ENCODE measurements around the gene CENPS. TPM values are rescaled to one million over a fixed set of nuclear protein-coding genes. Genes with fewer than 3 reads are reported as not detected.

CENPS gene
- total RNA-seq, 1 donor from 2014 or later: 14.1 TPM

DNA sequence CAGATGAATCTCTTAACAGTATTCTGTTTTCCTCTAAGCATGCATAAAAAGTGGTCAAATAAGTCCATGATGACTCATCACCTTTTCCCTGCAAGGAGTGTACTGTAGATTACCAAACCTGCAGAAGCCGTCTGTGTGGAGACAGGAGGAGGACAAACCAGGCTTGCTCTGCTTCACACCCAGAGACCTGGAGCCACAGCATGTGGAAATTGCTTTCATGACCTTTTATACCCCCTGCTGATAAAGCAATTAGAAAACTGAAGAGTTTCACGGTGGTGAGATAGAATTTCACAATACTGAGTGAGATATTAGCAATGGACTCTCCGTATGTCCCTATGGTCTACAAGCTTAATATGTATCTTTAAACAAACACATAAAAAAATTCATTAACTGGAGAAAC lies 29.0 kb downstream of the CENPS start:
- Mint-ChIP-seq H3K4me1 (ENCODE audit: unreplicated experiment) (peaks cover 14% of the 10 kb centered on the region), H3K4me3 (ENCODE audit: unreplicated experiment) (no peak overlapping the region), H3K27ac (ENCODE audit: unreplicated experiment) (peak overlapping the region; percentile 65), H3K27me3 (ENCODE audit: unreplicated experiment) (no peaks in the 10 kb centered on the region), H3K9me3 (ENCODE audit: unreplicated experiment) (no peaks in the 10 kb centered on the region), H3K36me3 (ENCODE audit: unreplicated experiment) (peaks cover 14% of the 10 kb centered on the region)
- TF ChIP-seq, protein P1, sequence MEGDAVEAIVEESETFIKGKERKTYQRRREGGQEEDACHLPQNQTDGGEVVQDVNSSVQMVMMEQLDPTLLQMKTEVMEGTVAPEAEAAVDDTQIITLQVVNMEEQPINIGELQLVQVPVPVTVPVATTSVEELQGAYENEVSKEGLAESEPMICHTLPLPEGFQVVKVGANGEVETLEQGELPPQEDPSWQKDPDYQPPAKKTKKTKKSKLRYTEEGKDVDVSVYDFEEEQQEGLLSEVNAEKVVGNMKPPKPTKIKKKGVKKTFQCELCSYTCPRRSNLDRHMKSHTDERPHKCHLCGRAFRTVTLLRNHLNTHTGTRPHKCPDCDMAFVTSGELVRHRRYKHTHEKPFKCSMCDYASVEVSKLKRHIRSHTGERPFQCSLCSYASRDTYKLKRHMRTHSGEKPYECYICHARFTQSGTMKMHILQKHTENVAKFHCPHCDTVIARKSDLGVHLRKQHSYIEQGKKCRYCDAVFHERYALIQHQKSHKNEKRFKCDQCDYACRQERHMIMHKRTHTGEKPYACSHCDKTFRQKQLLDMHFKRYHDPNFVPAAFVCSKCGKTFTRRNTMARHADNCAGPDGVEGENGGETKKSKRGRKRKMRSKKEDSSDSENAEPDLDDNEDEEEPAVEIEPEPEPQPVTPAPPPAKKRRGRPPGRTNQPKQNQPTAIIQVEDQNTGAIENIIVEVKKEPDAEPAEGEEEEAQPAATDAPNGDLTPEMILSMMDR (IDR thresholded peaks at IDR 0.05): no peak
- no peak for DNase-seq (ENCODE audit: extremely low spot score, unreplicated experiment)

DNA sequence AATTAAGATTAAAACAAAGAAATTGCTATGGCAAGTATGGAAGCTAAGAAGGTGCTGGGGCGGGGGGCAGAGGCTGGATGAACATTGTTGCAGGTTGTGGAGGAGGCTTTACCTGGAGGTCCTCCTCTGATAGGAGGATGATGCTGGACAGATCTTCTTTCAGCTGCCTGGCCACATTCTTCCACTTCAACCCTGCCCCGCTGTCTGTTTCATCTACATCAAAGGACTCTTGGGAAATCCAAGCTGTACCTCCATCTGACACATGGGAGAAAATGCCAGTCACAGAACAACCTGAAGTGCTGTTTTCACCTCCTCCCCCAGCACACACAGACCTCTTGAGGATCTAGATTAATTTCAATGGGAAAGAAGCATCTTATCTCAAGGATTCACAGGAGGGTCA lies 36.8 kb downstream of the CENPS start:
- H3K27me3 Mint-ChIP-seq (ENCODE audit: unreplicated experiment): no peaks in the 10 kb centered on the region
- DNase-seq (ENCODE audit: extremely low spot score, unreplicated experiment): no peak
- TF ChIP-seq, protein P1 (IDR thresholded peaks at IDR 0.05): no peak
- no peak overlapping the region for H3K27ac Mint-ChIP-seq (ENCODE audit: unreplicated experiment)
- H3K4me3 Mint-ChIP-seq (ENCODE audit: unreplicated experiment): no peak overlapping the region
- H3K9me3 Mint-ChIP-seq (ENCODE audit: unreplicated experiment): no peaks in the 10 kb centered on the region
- peaks cover 21% of the 10 kb centered on the region for H3K36me3 Mint-ChIP-seq (ENCODE audit: unreplicated experiment)
- H3K4me1 Mint-ChIP-seq (ENCODE audit: unreplicated experiment): peaks cover 9% of the 10 kb centered on the region

DNA sequence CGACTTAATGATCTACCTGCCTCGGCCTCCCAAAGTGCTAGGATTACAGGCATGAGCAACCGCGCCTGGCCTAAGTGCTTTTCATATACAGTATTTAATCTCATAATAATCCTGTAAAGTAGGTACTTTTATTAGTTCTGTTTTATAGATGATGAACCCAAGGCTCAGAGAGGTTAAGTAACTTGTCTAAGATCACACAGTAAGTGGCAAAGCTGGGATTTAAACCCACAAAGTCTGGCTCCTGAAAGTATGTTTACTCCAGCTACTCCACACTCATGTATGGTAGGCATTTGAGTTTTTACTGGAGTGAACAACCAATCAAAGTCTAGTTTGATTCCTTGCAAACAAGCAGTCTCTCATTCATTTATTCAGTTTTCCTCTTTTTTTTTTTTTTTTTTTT lies 39.8 kb downstream of the CENPS start:
- Mint-ChIP-seq H3K4me1 (ENCODE audit: unreplicated experiment) (peaks cover 26% of the 10 kb centered on the region), H3K9me3 (ENCODE audit: unreplicated experiment) (no peaks in the 10 kb centered on the region), H3K36me3 (ENCODE audit: unreplicated experiment) (peaks cover 13% of the 10 kb centered on the region), H3K4me3 (ENCODE audit: unreplicated experiment) (no peak overlapping the region), H3K27ac (ENCODE audit: unreplicated experiment) (no peak overlapping the region), H3K27me3 (ENCODE audit: unreplicated experiment) (no peaks in the 10 kb centered on the region)
- TF ChIP-seq, protein P1 (IDR thresholded peaks at IDR 0.05): no peak
- DNase-seq (ENCODE audit: extremely low spot score, unreplicated experiment): no peak

DNA sequence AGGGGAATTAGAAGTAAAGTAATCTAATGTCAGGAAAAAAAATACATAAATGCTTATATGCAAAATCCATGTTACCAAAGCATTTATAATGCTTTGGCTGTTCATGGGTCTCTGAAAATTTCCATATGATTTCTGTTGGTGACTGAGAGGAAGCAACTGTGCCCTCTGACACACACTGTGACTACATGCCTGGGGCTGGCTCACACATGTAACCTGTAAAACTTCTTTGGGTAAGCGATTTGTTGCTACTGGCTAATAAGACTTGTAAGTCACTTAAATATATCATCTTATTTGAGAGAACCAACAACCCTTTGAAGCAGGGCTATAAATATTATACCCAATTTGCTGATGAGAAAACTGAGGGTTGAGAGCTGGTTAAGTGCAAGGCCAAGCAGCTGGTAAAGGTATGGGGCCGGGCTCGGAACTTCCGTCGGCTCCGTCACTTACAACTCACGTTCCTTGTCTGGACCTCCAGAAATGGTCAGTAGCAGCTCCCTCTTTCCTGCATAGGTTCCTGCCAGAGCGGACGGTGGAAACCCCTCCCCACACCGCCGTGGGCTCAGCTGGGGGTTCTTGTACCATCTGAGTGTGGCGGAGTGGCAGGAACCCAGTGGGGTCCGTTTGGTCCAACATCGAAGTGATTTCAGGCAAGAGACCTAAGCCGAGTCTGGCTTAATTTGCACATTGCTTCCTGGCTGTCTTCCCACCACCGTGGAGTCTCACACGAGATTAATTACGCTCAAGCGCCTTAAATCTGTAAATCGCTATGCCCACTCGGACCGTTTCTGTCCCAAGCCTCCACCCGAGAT lies 41.4 kb downstream of the CENPS start:
- no peaks in the 10 kb centered on the region for H3K27me3 Mint-ChIP-seq (ENCODE audit: unreplicated experiment)
- H3K36me3 Mint-ChIP-seq (ENCODE audit: unreplicated experiment): peaks cover 13% of the 10 kb centered on the region
- H3K4me3 Mint-ChIP-seq (ENCODE audit: unreplicated experiment): peak overlapping the region; percentile 91
- no peaks in the 10 kb centered on the region for H3K9me3 Mint-ChIP-seq (ENCODE audit: unreplicated experiment)
- H3K27ac Mint-ChIP-seq (ENCODE audit: unreplicated experiment): peak overlapping the region; percentile 93
- peaks cover 40% of the 10 kb centered on the region for H3K4me1 Mint-ChIP-seq (ENCODE audit: unreplicated experiment)
- TF ChIP-seq, protein P1 (IDR thresholded peaks at IDR 0.05): no peak
- no peak for DNase-seq (ENCODE audit: extremely low spot score, unreplicated experiment)

DNA sequence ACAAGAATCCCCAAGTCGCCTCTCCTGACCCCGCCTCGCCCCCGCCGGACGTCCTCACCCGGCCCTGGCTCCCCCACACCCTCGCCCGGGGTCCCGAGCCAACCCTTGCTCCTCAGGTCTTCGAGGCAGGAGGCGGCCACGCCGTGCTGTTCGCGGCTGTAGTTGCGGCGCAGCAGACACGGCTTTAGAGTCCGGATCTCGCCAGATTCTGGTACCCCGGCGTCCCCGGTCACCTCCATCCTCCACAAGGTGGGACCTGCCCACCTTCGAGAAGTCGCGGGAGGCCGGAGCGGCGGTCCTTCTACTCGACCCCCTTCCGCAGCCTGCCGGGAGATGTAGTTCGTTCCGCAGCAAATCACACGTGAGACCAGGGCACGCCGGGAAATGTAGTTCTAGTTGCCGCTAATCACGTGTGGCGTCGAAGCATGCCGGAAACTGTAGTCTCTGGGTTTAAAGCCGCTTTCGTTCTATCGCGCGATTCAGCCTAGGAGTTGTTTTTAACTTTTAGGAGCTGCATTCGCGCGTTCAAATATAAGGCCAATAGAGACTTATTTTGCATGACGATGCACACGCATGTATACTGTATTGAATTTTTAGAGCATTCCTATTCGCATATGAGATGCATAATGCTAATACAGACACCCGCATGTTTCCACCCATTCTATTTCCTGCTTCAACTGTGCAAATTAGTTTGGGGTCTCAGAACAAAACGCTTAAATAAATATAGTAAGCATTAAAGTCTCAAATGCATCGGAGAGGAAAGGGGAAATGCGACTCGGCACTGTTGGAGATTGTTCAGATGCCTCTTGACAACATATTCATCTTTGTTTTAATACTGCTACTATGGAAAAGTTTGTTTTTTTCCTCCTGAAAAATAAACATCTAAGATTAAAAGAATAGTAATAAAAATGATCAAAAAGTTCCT lies 42.2 kb downstream of the CENPS start, which contains the start of gene DFFA:
TSS of gene DFFA (minus strand) at position 310 of the 925 bp plus-strand sequence. CDS start at position 239, 71 bp downstream.
- H3K27ac Mint-ChIP-seq (ENCODE audit: unreplicated experiment): peak within 1 kb of the TSS; percentile 93
- H3K9me3 Mint-ChIP-seq (ENCODE audit: unreplicated experiment): no peaks in the 10 kb centered on the region
- H3K36me3 Mint-ChIP-seq (ENCODE audit: unreplicated experiment): peaks cover 9% of the 10 kb centered on the region
- peak; percentile 95 for DNase-seq (ENCODE audit: extremely low spot score, unreplicated experiment)
- H3K27me3 Mint-ChIP-seq (ENCODE audit: unreplicated experiment): no peaks in the 10 kb centered on the region
- H3K4me3 Mint-ChIP-seq (ENCODE audit: unreplicated experiment): peak within 1 kb of the TSS; percentile 91
- peaks cover 42% of the 10 kb centered on the region for H3K4me1 Mint-ChIP-seq (ENCODE audit: unreplicated experiment)
- TF ChIP-seq, protein P1 (IDR thresholded peaks at IDR 0.05): no peak
